GM21737 (cell line): ENCODE results near the gene OSBPL5.

Experiments used
- ATAC-seq: cut with Tn5 transposase; IDR thresholded peaks from one replicate; pipeline ENCODE4 v1.9.1; 2021; ENCODE audit warnings: mild to moderate bottlenecking, moderate library complexity; ENCODE audit not compliant: unreplicated experiment

Gene OSBPL5

GRCh38 chr11:3165152-3165705 lies at the start of gene OSBPL5:
TSS of gene OSBPL5 (minus strand) at chr11:3165310. CDS start at chr11:3129148, 36,162 bp downstream.
- no peak for ATAC-seq

GRCh38 chr11:3214420-3214699 lies 49.2 kb upstream of the OSBPL5 start:
- no peak for ATAC-seq

- ATAC-seq, result no peak
These were observed 48.7 kb upstream of the OSBPL5 start for GRCh38 chr11:3213659-3214419.

GRCh38 chr11:3208272-3208671 lies 43.2 kb upstream of the OSBPL5 start:
- ATAC-seq, result no peak

GRCh38 chr11:3207526-3208189 lies 42.5 kb upstream of the OSBPL5 start:
- no peak for ATAC-seq

GRCh38 chr11:3206922-3207204 lies 41.8 kb upstream of the OSBPL5 start:
- ATAC-seq, result no peak

- no peak for ATAC-seq
These were observed 41.2 kb upstream of the OSBPL5 start for GRCh38 chr11:3206156-3206921.

- ATAC-seq, result no peak
These were observed 40.4 kb upstream of the OSBPL5 start for GRCh38 chr11:3205261-3206155.

GRCh38 chr11:3204141-3205015 lies 39.3 kb upstream of the OSBPL5 start:
- ATAC-seq, result no peak

GRCh38 chr11:3203221-3204043 lies 38.3 kb upstream of the OSBPL5 start:
- no peak for ATAC-seq

- no peak for ATAC-seq
These were observed 37.6 kb upstream of the OSBPL5 start for GRCh38 chr11:3202759-3203158.

GRCh38 chr11:3202305-3202704 lies 37.2 kb upstream of the OSBPL5 start:
- no peak for ATAC-seq

GRCh38 chr11:3201677-3202181 lies 36.6 kb upstream of the OSBPL5 start:
- ATAC-seq, result no peak

- no peak for ATAC-seq
These were observed 36.0 kb upstream of the OSBPL5 start for GRCh38 chr11:3201112-3201581.

- ATAC-seq, result no peak
These were observed 35.4 kb upstream of the OSBPL5 start for GRCh38 chr11:3200388-3201111.

- ATAC-seq, result no peak
These were observed 34.6 kb upstream of the OSBPL5 start for GRCh38 chr11:3199537-3200295.

GRCh38 chr11:3198815-3199214 lies 33.7 kb upstream of the OSBPL5 start:
- ATAC-seq, result no peak
